GM20000 (cell line): ENCODE data around the gene CLNK.

ENCODE experiments used
- DNase-seq: peaks from one replicate; pipeline ENCODE4 v3.0.0; 2012; ENCODE audit warnings: low spot score
- TF ChIP-seq, protein P1 (sequence below): IDR thresholded peaks from 2 replicates; pipeline ENCODE4 v1.5.1; 2012; ENCODE audit warnings: mild to moderate bottlenecking, control low read depth; ENCODE audit errors: extremely low read depth, missing control alignments

Gene CLNK

DNA sequence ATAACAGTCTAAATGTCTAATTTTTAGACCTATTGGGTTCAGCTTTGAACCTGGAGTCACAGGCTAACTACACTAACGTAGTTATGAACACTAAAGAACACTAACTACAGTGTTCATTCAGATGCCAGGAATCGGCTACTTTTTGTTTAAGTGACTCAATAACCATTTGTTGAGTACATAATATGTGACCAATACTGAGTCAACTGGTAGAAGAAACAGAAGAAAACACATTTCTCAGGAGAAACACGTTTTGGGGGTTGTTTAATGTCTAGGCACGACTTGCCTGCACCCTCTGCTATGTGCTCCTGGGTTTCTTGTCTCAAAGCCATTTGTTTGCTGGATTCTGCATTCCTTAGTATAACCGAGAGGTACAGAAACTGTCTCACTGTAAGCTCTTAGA lies 18.6 kb upstream of the CLNK start:
- DNase-seq, result no peak
- TF ChIP-seq, protein P1, sequence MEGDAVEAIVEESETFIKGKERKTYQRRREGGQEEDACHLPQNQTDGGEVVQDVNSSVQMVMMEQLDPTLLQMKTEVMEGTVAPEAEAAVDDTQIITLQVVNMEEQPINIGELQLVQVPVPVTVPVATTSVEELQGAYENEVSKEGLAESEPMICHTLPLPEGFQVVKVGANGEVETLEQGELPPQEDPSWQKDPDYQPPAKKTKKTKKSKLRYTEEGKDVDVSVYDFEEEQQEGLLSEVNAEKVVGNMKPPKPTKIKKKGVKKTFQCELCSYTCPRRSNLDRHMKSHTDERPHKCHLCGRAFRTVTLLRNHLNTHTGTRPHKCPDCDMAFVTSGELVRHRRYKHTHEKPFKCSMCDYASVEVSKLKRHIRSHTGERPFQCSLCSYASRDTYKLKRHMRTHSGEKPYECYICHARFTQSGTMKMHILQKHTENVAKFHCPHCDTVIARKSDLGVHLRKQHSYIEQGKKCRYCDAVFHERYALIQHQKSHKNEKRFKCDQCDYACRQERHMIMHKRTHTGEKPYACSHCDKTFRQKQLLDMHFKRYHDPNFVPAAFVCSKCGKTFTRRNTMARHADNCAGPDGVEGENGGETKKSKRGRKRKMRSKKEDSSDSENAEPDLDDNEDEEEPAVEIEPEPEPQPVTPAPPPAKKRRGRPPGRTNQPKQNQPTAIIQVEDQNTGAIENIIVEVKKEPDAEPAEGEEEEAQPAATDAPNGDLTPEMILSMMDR, result no peak

DNA sequence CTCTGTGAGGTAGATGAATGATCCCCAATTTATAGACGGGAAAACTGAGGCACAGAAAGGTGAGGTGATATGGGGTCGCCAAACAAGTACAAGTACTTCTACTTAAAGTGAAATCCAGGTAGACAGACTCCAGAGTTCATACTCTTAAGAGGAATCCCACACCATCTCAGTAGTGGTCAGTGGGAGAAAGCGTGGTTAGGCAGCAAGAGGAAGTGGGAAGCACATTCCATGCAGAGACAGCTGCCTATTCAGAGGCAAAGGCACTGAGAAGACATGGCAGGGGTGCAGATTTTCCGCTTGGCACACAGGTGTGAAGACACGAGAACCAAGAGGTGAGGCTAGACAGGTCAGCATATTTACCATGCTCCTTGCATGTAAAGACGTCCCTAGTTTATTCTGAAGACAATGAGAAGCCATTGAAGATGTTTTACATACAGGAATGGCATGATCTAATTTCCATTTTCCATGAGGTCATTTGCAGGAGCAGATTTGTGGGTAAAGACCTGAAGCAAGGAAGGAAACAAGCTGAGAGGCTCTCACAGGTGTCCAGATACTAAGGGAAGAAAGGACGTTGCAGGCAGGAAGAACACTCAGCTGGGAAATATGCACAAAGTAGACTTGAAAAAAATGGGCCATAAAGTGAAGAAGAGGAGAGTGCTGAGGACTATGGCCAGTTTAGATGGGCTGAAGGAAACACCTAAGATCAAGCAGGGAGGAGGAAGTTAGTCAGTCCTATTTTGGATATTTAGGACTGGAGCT lies 17.3 kb upstream of the CLNK start:
- no peak for DNase-seq
- TF ChIP-seq, protein P1, result no peak

DNA sequence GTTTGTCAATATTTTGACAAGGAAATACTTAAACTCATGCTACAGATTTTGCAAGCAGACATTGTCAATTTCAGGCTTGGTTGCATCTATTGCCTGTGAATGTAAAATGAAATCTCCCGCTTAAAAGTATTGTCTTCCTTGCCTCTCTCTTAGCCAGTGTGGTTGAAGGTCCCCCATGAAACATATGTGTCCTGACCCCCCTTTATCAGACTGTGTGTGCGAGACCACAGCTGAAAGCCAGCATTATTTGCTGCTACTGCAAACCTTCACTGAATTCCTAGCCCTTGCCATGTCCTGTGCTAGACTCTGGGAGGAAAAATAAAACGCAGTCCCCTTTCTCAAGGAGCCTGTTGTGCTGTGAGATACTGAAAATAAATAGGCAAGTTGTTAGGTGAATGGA lies 16.6 kb upstream of the CLNK start:
- DNase-seq, result no peak
- TF ChIP-seq, protein P1, result no peak

DNA sequence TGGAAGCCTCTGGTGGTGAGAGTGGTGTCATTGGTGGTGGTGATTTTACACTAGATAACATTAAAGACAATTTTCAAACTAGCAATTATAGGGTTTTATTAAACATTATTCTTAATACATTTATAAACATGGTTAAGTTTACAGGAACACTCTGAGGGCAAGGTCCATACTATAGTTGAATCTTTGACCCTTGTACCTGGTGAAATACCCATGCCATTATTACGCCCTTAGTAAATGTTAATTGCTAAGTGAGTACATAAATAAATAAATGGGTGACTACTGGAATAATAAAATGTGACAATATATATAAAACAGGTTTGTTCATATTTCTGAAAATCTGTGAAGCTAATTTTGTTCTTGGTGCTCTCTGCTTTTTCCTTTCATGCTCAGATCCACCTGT lies 13.6 kb upstream of the CLNK start:
- TF ChIP-seq, protein P1, result no peak
- DNase-seq, result no peak

DNA sequence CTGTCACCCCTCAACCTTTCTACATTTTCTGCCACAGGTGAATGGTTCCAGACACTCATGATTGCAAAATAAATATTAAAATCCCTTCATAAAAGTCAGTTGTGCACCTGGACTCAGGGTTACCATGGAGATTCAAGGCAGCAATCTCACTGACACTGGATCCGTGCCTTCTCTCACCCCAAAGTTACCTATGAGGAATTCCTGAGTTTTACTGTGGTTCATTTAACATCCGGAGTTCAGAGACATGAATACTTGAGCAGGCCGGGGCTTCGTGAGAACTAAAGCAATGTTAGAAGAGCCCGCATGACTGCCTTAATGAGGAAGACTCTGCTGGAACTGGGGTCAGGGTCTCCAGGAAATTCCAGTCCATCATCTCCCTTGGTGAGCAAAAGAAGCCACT lies 12.5 kb upstream of the CLNK start:
- no peak for DNase-seq
- TF ChIP-seq, protein P1, result no peak

DNA sequence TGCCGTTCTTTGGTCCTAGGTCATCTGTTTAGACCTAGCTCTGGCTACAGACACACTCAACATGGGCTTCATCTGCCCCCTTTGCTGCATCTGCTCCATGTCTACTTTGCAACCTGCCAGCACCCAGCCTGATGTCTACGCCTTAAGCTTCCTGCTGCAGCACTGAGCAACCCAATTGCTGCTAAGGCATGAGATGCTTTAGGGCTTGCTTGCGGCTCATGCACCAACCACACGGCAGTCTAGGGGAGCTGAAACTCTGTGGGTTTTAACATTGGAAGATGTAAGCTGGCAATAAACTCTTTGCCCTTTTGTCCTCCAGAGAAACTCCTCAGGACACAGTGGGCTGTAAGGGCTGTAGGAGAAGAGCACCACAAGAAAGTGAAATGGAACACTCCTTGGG lies 11.7 kb upstream of the CLNK start:
- TF ChIP-seq, protein P1, result no peak
- no peak for DNase-seq

DNA sequence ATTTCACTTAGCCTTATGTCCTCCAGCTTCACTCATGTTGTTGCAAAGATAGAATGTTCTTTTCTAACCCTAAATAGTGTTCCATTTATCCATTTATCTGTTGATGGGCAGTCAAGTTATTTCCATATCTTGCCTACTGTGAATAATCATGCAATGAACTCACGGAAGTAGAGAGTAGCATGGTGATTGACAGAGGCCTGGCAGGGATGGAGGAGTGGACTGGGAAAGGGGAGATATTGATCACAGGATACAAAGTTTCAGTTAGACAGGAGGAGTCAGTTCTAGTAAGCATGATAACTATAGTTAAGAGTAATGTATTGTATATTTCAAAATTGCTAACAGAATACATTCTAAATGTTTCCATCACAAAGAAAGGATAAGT lies 10.3 kb upstream of the CLNK start:
- no peak for DNase-seq
- TF ChIP-seq, protein P1, result no peak
